GM19455 (cell line): ENCODE results near the gene HOXD12.

Source experiments
- ATAC-seq: cut with Tn5 transposase; IDR thresholded peaks from one replicate; pipeline ENCODE4 v1.9.1; 2021; ENCODE audit not compliant: unreplicated experiment

HOXD12 gene

GRCh38 chr2:176118601-176119339 lies 19.2 kb downstream of the HOXD12 start:
- no peak for ATAC-seq

DNA sequence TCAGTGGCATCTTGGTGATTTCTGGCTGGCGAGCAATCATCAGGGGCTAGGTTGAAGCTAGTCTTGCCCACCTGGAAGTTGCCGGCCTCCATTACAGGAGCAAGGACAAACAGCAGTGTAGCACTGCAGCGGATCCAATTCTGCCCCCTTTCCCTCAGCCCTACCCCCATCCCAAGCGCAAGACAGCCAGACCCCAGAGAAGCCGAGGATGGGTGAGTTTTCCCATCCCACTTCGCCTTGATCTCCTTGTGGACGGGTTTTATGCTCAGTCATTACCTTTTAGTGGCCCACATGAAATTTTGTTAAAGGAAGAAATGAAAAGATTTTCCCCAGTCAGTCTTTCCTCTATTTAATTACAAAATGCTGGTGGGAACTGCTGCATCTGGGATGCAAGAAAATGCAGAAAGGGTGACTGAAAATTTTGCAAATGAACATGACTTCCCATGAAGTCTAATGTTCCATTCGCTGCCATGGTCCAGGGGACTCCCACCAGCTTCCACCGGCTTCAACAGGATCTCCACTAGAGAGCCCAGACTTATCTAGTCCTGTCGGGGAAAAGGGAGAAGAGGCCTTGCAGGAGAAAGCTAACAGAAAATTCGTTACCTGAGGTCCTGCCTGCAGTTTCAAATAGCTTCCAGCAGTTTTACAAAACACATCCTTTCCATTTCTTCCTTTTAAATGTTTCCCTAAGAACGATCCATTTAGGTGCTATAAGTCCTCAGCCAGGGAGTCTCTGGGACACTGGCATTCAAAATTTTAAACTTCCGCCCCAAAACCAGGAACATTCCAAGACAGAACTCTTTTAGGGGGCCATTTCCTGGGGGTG lies 21.0 kb downstream of the HOXD12 start:
- ATAC-seq, result no peak

GRCh38 chr2:176121190-176122051 lies 21.8 kb downstream of the HOXD12 start:
- no peak for ATAC-seq

DNA sequence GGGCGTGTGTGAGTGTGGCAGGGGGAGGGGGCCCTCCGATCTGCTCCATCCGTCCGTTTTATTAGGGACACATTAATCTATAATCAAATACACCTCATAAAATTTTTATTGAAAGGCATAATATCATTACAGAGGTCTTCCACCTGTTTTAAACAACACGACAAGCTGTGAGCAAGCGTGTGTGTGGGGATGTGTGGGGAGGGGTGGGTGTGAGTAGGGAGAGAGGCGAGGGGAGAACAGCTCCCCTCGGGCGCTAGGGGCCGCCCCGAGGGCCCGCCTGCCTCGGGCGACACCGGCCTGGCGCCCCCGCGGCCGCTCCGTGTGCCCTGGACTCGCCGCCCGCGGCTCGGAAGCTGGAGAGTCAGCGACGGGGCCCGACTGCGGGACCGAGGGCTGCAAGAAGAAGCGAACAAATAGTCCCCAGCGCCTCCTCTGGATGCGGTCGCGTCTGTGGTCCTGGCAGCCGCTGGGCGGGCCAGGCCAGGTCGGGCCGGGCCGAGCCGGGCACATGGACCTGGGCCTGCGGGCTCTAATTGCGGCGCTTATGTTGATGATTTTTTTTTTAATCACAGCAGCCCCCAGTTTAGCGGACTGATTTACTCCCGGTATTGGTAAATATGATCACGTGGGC lies 22.6 kb downstream of the HOXD12 start:
- no peak for ATAC-seq

- ATAC-seq, result no peak
Observed at GRCh38 chr2:176122683-176123410, 23.3 kb downstream of the HOXD12 start, which contains the start of gene HOXD9. TSS of gene HOXD9 (plus strand) at chr2:176122719. CDS start at chr2:176122769, 50 bp downstream.

GRCh38 chr2:176123411-176124109 lies 24.0 kb downstream of the HOXD12 start:
- no peak for ATAC-seq

DNA sequence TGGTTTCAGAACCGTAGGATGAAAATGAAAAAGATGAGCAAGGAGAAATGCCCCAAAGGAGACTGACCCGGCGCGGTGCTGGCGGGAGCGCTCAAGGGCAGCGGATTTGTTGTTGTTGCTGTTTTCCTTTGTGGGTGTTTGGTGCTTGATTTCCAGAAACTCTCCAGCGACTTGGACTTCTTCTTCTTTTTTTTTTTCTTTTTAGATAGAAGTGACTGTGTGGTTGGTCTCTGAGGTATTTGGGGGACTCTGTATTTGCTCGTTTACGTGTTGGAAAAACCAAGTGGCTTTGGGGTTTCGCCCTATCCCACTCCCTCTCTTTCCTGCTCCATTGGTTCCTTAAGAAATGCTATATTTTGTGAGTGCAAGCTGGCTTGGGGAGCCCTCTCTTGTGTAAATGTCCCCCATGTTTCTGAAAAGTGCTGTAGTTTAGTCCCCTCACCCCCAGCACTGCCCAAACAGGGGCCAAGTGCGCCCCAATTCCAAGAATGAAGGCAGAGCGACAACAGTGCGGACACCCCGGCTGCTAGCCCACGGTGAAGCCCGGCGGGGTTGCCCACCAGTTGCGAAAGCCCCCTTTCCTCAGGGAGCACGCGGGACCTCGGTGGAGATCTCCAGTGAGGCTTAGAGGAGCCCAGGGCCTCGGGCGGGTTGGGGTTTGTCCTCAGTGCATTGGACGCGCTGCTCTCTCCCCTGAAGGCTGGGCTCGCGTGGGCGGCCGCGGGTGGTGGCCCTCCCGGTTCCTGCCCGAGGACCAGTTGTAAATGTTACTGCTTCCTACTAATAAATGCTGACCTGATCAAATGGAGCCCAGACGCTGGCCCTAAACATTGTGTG lies 24.7 kb downstream of the HOXD12 start:
- no peak for ATAC-seq

GRCh38 chr2:176124947-176125771 lies 25.6 kb downstream of the HOXD12 start:
- ATAC-seq, result no peak

DNA sequence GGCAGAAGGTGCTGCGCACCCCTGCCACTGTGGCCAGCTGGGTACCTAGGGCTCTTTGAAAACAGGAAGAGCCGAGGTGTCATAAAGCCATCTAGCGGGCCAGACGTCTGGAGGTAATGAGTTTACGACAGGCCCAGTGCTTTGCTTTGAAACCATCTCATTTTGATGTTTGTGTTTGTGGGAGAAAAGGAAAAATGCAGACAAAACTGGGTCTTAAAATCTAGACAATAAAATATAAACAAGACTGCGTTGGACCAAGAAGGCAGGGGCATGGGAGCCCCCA lies 26.1 kb downstream of the HOXD12 start:
- ATAC-seq, result no peak

- ATAC-seq, result no peak
Observed at GRCh38 chr2:176126929-176127773, 27.6 kb downstream of the HOXD12 start.

GRCh38 chr2:176127774-176128072 lies 28.1 kb downstream of the HOXD12 start:
- no peak for ATAC-seq

GRCh38 chr2:176128172-176128981 lies 28.8 kb downstream of the HOXD12 start:
- no peak for ATAC-seq

DNA sequence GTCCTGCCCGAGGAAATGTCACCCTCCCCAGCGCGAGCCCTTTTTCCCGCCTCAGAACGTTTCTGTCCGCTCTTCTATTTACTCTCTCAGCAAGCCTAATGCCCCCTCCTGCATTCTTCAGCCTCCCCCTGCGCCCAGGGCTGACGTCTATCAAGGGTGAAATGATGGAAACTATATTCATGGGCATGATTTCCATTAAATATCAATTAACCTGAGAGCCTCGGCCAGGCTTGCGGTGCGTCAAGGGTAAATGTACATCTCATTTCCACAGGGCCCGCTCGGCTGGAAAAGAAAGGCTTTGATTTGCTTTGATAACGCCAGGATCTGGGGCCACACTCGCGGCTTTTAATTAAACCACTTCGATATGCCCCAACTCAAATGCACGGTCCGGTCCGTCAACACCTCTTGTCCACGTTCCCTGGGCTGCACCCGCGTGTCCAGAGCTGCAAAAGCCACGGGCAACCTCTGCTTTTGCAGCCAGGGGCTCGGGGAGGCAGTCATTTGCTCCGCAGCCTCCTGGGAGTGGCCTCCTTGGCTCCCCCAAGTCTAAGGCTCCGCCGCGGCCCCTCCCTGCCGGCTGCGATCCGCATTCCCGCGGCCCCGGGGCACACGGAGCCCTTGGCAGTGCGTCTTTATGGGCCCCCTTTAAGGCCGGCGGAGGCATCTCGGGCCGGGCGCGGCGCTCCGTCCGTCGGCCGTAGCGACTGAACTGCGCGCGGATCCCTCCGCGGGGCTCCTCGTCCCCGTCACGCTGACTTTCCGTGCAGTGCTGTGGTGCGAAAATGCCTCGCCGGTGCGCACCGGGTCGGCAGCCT lies 29.6 kb downstream of the HOXD12 start, which contains the start of gene HOXD8:
HOXD8 (plus strand) TSS at position 724 of the 815 bp plus-strand sequence. CDS start 662 bp downstream, outside the sequence.
- ATAC-seq, result no peak

DNA sequence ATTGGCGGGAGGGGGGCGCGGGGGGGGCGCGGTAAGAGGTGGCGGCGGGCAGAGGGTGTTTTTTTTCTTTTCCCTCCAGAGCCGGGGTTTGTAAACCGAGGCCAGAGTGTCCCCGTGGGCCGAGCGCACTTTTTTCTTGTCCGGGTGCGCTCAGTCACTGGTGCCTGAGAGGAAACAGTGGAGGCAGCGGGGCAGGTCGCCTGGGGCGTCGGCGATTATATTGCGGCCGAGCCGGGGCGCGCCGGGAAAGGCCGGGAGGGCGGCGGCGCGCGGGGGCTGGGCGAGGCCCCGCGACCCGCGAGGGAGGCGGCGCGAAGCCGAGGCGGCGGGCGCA lies 30.2 kb downstream of the HOXD12 start:
- no peak for ATAC-seq

GRCh38 chr2:176130147-176130956 lies 30.8 kb downstream of the HOXD12 start:
- no peak for ATAC-seq
